Measurements from ENCODE around the gene ITGB3.
"Not testable (repeated sequence)": the region's sequence is repeated elsewhere in the genome, so short reads cannot be mapped to it uniquely, and the experiment has no call there.

Gene ITGB3

DNA sequence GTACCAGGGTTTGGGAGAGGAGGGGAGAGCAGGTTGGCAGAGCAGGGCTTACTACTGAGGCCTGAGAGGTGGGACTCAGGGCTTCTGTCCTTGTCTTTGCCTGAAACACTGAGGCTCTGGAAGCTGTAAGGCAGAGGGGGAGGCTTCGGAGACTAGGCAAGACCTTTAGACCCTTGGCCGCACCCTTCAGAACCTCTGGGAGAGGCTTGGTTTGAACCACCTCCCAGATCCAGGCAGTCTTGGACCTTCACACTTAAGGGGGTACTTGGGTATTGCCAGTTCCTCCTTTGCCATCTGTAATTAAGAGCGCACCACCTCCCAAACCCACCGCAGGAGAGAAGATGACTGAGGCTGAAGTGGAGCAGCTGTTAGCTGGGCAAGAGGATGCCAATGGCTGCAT lies 31.6 kb upstream of the ITGB3 start:
- DNase-seq (ENCODE audit: low read depth in 1 of 2, low spot score in 1 of 2), result no peak

DNA sequence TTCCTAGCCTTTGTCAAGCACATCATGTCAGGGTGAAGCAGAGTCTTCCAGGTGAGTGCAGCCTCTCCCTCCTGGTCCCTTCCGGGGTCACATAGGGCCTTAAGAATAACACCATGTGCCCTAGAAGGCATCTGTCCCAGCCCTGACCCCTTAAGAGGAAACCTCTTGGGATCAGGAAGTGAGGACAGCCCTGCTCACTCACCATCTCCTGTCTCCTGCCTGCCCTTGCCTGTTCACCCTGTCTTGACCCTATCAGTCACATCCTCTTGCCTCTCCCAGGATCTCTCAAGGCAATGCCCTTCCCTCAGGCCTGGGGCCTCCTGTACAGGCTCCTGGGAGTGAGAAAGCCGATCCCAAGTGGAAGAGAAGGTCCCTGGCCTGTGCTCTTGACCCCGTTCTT lies 30.6 kb upstream of the ITGB3 start:
- no peak for DNase-seq (ENCODE audit: low read depth in 1 of 2, low spot score in 1 of 2)

DNA sequence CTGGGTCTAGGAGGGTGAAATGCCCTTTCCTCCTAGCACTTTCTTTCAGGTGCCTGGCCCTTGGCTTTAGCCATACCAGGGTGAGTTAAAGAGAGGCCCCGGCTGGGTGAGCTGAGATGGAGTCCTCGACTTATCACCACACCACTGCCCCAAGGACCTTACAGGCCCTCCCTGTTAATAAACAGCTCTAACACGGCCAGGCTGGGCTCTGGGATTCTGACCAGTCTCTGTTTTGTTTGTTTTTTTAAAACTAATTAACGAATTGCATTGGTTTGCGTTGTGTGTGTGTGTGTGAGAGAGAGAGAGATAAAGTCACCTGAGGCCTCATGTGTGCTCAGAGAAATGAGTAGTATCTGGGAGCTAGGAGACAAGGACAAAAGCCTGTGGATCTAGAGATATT lies 30.2 kb upstream of the ITGB3 start:
- no peak for DNase-seq (ENCODE audit: low read depth in 1 of 2, low spot score in 1 of 2)

DNA sequence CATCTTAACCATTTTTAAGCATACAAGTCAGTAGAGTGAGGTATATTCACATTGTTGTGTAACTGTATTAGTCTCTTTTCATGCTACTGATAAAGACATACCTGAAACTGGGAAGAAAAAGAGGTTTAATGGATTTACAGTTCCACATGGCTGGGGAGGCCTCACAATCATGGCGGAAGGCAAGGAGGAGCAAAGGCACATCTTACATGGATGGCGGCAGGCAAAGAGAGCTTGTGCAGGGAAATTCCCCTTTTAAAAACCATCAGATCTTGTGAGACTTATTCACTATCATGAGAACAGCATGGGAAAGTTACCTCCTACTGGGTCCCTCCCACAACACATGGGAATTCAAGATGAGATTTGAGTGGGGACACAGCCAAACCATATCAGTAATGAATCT lies 29.6 kb upstream of the ITGB3 start:
- not testable (repeated sequence) for DNase-seq (ENCODE audit: low read depth in 1 of 2, low spot score in 1 of 2)

DNA sequence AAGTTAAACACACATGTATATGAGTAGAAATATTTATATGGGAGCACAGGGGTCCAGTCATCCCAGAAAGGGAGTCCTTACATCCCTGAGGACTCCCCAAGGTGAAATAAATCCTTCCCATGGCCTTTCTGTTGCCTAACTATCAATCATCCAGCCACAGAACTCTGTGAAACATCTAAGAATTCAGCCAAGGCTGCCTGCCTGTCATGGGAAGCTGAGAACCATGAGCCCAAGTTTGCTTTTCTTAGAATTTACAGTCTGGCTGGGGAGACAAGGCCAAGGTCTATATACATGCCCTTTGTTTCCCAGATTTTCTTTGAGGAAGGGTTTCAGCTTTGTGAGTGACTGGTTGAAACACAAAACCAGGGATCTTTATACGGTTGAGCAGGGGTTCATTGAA lies 28.7 kb upstream of the ITGB3 start:
- DNase-seq (ENCODE audit: low read depth in 1 of 2, low spot score in 1 of 2), result no peak

DNA sequence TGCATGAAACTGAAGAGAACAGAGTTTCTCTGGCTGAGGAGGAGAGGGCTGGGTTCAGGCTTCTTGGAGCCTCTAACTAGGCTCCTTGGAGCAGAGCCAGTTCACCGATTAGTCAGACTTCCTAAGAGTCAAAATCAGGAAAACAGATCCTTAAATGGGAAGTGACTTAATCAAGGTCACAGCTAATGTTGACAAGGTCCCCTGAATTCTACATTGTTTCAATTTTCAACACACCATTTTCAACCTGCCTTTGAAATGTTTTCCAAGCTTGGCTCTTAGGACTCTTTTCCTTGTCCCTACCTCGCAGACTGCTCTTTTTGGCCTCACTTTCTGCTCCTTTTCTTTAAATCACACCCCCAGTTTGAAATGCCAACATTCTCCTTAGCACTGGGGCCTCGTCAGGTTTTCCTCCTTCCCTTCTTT lies 28.2 kb upstream of the ITGB3 start:
- DNase-seq (ENCODE audit: low read depth in 1 of 2, low spot score in 1 of 2), result no peak

DNA sequence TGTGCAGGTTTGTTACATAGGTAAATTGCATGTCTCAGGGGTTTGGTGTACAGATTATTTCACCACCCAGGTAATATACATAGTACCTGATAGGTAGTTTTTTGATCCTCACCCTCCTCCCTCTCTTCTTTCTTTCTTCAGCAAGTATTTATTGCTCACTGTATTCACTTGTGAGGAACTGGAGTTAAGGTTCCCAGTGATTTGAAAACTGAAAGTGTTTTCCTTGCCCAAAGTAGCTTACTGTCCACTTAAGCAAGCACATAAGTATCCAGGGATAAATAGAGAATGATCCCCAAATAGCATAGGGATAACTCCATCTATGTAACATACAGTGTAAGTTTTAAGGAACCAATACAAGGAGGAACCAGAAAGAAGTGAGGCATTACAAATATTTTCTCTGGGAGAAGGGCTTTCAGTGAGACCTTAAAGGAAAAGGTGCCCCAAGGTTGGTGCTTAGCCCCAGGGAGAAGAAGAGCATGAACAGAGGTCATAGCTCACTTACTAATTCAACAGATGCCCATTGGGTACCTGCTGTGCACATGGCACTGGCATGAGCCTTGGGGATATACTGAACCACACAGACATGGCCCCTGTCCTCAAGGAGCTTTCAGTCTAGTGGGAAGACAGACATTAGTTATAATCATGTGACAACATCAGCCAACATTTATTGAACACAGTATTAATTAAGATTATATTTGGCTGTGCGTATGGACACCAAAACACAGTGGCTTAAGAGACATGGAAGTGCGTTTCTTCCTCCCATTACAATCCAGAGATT lies 27.5 kb upstream of the ITGB3 start:
- no peak for DNase-seq (ENCODE audit: low read depth in 1 of 2, low spot score in 1 of 2)

DNA sequence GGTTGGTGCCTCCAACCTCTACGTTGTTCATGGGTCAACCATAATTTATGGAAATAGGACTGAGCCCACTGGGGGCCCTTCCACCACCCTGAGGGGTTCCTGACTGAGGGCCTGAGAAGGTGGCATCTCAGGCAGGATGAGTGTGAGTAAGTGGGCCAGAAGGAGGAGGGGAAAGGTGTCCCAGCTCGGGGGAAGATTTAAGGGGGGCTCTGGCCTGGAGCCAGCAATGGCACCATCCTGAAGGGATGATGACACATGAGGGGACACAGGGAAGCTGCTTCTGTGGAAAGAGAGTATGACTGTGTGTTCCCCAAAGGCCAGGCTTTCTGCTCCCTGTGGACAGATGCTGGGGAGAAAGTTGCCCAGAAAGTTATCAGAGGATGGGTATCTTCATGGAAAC lies 25.8 kb upstream of the ITGB3 start:
- DNase-seq (ENCODE audit: low read depth in 1 of 2, low spot score in 1 of 2), result no peak

DNA sequence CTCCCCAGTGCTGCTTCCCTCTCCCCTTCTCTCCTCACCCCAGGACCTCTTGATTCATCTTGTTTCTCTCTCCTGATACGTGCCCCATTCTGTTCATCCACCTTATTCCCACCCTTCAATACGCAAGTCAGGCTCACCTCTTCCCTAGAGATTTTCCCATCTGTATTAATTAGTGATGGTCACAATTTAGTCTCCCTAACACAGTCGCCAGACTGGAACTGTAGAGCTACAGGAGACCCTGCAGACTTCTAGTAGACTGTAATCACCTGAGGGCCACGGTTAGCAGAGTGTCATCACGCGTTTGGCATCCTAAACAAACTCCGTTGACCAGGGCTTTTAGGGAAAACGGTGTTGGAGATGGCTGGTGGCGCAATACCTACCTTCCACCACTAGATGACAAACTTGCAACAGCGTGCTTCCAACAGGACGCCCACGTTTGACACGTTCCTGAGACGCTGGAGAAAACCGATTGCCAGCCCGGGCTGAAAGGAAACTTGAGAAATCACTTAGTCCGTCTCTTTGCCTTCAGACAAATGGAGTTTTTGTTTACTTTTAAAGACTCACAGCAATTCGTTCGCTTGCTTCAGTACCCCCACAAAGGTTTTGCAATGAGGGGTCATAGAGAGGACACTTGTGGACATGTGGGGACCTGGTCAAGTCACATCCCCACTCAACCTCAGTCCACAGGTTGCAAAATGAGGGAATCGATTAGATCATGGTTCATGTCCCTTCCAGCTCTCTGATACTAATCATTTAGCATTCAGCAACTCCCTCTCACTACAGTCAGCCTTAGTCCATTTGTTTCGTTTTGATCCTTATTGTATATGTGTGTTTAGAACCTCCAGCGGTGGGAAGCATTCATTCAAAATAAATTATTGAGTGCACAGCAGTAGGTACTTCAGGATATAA lies 23.8 kb upstream of the ITGB3 start:
- peak; percentile 26 to 78 for DNase-seq (ENCODE audit: low read depth in 1 of 2, low spot score in 1 of 2)

DNA sequence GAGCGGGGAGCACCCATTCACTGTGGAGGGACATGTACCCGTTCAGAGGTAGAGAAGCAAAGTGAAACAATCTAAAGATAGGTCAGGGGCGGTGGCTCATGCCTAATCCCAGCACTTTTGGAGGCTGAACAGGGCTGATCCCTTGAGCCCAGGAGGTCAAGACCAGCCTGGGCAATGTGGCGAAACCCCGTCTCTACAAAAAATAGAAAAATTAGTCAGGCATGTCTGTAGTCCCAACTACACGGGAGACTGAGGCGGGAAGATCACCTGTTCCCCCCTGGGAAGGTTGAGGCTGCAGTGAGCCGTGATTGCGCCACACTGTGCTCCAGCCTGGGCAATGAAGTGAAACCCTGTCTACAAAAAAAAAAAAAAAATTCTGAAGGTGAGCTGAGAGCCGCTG lies 22.8 kb upstream of the ITGB3 start:
- DNase-seq (ENCODE audit: low read depth in 1 of 2, low spot score in 1 of 2), result no peak

DNA sequence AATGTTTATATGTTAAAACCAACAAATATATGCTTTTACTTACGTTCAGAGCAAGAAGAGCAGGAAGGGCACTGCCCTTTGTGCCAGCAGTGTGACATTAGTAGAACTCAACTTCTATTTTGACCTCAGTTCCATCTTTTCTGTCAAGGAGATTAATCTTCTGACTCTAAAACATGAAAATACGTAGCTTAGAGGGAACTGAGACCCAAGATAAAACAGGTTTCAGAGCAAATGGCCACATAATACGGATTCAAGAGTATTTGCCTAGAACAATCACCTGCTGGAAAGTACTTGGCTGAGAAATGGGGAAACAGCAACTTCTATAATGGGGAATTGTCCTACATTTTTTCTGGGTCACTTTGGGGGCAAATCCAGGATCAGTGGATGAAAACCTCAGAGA lies 22.3 kb upstream of the ITGB3 start:
- no peak for DNase-seq (ENCODE audit: low read depth in 1 of 2, low spot score in 1 of 2)

DNA sequence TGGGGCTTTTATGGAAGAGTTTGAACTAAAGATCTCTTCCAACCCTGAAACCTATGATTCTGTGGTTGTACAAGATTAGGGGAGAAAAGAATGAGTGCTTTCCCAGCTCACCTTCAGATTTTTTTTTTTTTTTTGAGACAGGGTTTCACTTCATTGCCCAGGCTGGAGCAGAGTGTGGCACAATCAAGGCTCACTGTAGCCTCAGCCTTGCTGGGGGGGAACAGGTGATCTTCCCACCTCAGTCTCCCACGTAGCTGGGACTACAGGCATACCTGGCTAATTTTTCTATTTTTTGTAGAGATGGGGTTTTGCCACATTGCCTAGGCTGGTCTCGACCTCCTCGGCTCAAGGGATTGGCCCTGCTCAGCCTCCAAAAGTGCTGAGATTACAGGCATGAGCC lies 21.8 kb upstream of the ITGB3 start:
- no peak for DNase-seq (ENCODE audit: low read depth in 1 of 2, low spot score in 1 of 2)

DNA sequence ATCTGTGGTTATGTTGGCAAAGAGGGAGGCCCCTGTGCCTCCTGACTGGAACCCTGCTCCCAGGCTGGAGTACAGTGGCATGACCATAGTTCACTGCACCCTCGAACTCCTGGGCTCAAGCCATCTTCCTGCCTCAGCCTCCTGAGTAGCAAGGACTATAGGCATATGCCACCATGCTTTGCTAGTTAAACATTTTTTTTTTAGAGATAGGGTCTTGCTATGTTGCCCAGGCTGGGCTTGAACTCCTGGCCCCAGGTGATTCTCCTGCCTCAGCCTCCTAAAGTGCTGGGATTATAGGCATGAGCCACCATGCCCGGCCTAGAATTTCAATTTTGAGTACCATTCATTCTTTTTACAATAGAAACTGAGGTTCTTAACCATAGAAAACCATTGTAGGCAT lies 21.2 kb upstream of the ITGB3 start:
- DNase-seq (ENCODE audit: low read depth in 1 of 2, low spot score in 1 of 2), result no peak

DNA sequence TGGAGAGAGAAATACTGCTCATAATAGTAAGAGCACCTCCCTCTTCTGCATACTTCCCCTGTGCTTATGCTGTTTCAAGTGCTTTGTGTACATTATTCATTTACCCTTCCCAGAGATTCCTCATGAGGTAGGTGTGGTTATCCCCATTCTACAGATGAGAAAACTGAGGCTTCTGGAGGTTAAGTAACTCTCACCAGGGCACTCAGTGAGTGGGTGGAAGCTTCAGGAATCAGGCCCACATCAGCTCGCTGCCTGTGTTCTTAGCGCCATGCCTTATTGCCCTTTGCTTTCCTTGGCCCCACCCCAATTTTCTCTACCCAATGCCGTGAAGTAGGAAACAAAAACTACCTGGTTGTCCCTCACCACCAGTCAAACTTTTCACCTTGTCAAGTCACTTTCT lies 18.1 kb upstream of the ITGB3 start:
- no peak for DNase-seq (ENCODE audit: low read depth in 1 of 2, low spot score in 1 of 2)

DNA sequence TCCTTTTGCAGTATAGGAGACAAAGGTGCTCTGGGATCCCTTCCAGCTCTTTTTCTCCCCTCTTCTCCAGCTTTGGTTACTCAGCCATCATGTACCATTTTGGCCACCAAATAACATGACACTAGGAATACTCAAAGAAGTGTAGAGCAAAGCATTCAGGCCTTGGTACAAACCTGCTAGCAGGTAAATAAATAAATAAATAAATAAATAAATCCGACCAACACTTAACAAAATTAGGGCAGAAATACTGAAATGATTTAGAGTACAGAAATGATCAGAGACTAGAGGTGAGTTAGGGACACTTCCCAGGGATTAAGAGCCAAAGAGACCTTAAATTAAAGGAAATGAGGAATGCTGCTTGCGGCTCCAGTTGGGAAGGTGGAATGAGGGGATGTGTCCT lies 17.7 kb upstream of the ITGB3 start:
- no peak for DNase-seq (ENCODE audit: low read depth in 1 of 2, low spot score in 1 of 2)

DNA sequence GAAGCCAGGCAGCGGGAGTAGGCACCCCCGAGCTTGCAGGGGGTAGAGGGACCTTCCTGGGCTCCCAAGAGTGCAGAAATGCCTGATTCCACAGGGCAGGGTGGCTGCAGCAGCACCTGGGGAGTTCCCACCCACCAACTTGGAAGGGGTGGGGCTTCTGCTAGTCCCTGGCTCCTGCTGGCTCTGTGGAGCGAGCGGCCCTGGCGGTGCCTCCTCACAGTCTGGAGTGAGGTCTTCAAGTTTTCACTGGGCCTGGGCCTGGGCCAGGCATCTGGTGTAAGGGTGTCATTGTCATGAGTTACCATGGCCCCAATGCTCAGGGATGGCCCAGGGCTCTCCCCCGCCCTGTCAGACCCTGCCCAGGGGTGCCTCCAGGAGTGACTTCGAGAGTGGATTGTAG lies 15.8 kb upstream of the ITGB3 start:
- no peak for DNase-seq (ENCODE audit: low read depth in 1 of 2, low spot score in 1 of 2)

DNA sequence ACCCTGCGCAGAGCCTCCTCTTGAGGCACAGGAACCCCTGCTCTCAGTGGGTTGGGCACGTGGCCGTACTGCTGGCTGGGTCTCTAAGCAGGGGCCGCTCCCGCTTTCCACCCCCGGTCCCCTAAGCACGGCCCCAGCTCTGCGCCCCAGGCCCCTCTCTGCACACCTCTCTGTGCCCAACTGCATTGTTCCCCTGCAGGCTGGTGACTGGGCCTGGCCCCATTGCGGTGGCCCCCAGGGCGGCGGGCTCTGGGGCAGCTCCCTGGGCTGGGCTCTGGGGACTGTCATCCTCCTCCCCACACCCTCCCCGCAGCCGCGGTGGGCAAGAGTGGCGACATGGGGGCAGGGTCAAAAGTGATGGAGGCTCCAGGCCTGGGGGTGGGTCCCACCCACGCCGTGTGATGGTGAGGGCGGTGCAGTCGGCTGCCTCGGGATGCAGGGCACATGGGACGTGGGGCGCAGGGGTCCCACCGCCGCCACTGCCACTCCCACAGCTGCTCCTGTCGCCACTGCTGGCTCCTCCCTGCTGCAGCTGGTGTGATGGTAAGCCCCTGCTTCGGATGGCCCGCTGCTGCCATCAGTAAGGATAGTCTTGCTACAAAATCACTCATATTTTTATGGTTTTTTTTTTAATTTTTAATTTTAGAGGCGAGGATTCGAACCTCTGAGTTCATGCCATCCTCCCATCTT lies 15.2 kb upstream of the ITGB3 start:
- DNase-seq (ENCODE audit: low read depth in 1 of 2, low spot score in 1 of 2), result no peak

DNA sequence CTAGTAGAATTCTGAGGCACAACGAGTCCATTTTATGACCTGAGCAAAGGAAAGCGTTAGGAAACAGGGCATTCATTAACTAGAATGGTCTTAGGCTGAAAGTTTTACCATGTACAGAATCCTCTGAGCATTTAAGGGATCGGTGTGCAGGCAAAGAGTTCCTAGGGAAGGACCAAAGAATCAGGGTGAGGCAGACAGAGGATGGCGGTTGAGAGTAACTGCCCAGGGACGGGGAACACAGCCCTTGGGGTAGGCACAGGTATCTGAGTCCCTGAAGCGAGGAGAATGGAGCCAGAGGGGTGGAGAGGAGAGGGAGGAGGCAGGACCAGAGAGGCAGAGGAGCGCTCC lies 14.0 kb upstream of the ITGB3 start:
- DNase-seq (ENCODE audit: low read depth in 1 of 2, low spot score in 1 of 2), result no peak

DNA sequence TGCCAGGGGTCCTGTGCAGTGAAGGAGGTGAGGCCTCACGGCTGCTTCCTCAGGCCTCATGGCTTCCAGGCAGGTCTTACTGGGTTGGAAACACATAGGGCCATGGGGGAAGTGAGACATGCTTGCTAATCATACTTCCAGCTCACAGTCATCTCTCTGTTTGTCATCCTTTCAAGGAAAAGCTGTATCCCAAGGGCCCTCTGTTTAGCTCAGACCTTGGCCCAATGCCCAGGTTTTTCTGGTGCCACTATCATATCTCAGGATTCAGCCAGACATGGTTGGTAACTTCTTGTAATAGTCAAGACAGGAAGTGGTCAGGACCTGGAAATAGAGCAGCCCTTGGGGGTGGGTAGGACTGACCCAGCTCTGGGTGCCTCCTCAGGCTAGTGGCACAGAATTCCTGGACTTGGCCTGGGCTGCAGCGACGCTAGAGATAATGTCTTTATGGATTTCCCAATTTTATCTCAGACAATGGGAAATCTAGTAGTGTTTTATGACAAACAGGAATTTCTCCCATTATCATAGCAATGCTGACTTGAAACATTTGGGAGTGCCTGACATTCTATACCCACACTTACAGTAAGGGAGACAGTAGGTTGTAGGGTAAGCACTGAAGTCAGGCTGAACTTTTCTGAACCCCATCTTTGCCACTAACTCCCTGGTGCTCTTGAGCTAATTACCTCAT lies 13.5 kb upstream of the ITGB3 start:
- DNase-seq (ENCODE audit: low read depth in 1 of 2, low spot score in 1 of 2), result no peak

DNA sequence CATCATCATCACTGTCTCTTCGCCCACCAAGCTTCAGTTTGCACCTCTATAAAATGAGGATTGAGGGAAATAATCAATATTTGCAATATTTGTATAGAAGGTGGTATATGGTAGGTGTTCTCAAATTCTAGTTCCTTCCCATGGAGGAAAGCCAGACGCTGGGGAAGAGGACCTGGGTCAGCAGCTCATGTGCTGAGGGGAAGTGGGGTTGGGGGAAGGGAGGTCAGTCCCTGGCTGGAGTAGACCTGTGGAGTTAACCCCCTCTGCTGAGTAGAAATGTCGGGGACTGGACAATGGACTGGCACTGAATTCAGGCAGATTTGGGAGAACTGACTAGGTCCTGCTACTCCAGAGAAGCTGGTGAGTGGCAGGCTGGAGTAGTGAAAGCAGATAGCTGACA lies 12.8 kb upstream of the ITGB3 start:
- no peak for DNase-seq (ENCODE audit: low read depth in 1 of 2, low spot score in 1 of 2)

DNA sequence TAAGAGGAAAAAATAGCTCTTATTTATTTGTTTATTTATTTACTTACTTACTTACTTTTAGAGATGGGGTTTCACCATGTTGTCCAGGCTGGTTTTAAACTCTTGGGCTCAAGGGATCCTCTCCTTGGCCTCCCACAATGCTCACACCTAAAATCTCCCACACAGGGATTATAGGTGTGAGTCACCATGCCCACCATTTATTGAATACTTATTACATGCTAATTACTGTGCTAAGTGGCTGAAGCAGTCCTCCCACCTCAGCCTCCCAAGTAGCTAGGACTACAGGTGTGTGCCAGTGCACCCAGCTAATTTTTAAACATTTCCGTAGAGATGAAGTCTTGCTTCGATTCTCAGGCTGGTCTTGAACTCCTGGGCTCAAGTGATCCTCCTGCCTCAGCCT lies 11.0 kb upstream of the ITGB3 start:
- DNase-seq (ENCODE audit: low read depth in 1 of 2, low spot score in 1 of 2), result no peak
